GM21576 (cell line): ENCODE data around the gene MMP23B.

Experiments
- ATAC-seq: cut with Tn5 transposase; IDR thresholded peaks from one replicate; pipeline ENCODE4 v1.9.1; 2021; ENCODE audit warnings: mild to moderate bottlenecking, moderate library complexity; ENCODE audit not compliant: unreplicated experiment

The MMP23B gene

GRCh38 chr1:1618396-1619068 is 13.4 kb upstream of the MMP23B start:
- no peak for ATAC-seq

GRCh38 chr1:1619917-1620361 is 12.0 kb upstream of the MMP23B start:
- ATAC-seq = no peak

GRCh38 chr1:1620433-1621139 is 11.4 kb upstream of the MMP23B start:
- no peak for ATAC-seq

- no peak for ATAC-seq
Observed at GRCh38 chr1:1621173-1622009, 10.6 kb upstream of the MMP23B start.

- no peak for ATAC-seq
Observed at GRCh38 chr1:1622010-1622787, 9.8 kb upstream of the MMP23B start.

GRCh38 chr1:1622788-1623094 is 9.2 kb upstream of the MMP23B start:
- ATAC-seq = no peak

- no peak for ATAC-seq
Observed at GRCh38 chr1:1623181-1623630, 8.8 kb upstream of the MMP23B start.

- no peak for ATAC-seq
Observed at GRCh38 chr1:1623631-1624442, 8.1 kb upstream of the MMP23B start.

- ATAC-seq = no peak
Observed at GRCh38 chr1:1624443-1625403, 7.2 kb upstream of the MMP23B start.

- ATAC-seq = no peak
Observed at GRCh38 chr1:1625404-1625775, 6.6 kb upstream of the MMP23B start.

GRCh38 chr1:1625824-1626206 is 6.2 kb upstream of the MMP23B start:
- no peak for ATAC-seq

GRCh38 chr1:1626207-1627141 is 5.5 kb upstream of the MMP23B start:
- no peak for ATAC-seq

GRCh38 chr1:1627261-1627828 is 4.6 kb upstream of the MMP23B start:
- ATAC-seq = no peak

- ATAC-seq = no peak
Observed at GRCh38 chr1:1627829-1628753, 3.9 kb upstream of the MMP23B start.

GRCh38 chr1:1628754-1629429 is 3.1 kb upstream of the MMP23B start:
- no peak for ATAC-seq
